GM21390 (cell line): Measurements from ENCODE around the gene ARIH2.

Source experiments
- ATAC-seq: cut with Tn5 transposase; IDR thresholded peaks from one replicate; pipeline ENCODE4 v1.9.1; 2021; ENCODE audit not compliant: unreplicated experiment

Gene ARIH2

GRCh38 chr3:48966876-48967361 is 48.3 kb downstream of the ARIH2 start:
- no peak for ATAC-seq

GRCh38 chr3:48970586-48970985 is 51.9 kb downstream of the ARIH2 start:
- no peak for ATAC-seq

- no peak for ATAC-seq
Observed at GRCh38 chr3:48974076-48974864, 55.6 kb downstream of the ARIH2 start.

GRCh38 chr3:48979451-48979850 is 60.8 kb downstream of the ARIH2 start:
- ATAC-seq: no peak

- no peak for ATAC-seq
Observed at GRCh38 chr3:48980295-48980694, 61.7 kb downstream of the ARIH2 start.

GRCh38 chr3:48982016-48982415 is 63.4 kb downstream of the ARIH2 start:
- no peak for ATAC-seq

- no peak for ATAC-seq
Observed at GRCh38 chr3:48982686-48983085, 64.0 kb downstream of the ARIH2 start.

- ATAC-seq: no peak
Observed at GRCh38 chr3:48983096-48983495, 64.5 kb downstream of the ARIH2 start.

GRCh38 chr3:48984663-48985062 is 66.0 kb downstream of the ARIH2 start:
- no peak for ATAC-seq

- ATAC-seq: no peak
Observed at GRCh38 chr3:48985831-48986376, 67.3 kb downstream of the ARIH2 start.

GRCh38 chr3:48989126-48989795 is 70.6 kb downstream of the ARIH2 start:
- peak; percentile 3 for ATAC-seq

- ATAC-seq: peak; percentile 48
Observed at GRCh38 chr3:48989796-48990635, 71.4 kb downstream of the ARIH2 start, which contains the start of gene P4HTM. P4HTM (plus strand) TSS chr3:48990241; CDS start chr3:48990257, 16 bp downstream.

- no peak for ATAC-seq
Observed at GRCh38 chr3:48990636-48991469, 72.2 kb downstream of the ARIH2 start.

- ATAC-seq: no peak
Observed at GRCh38 chr3:48991851-48992545, 73.4 kb downstream of the ARIH2 start.

- no peak for ATAC-seq
Observed at GRCh38 chr3:48993834-48994233, 75.2 kb downstream of the ARIH2 start.

- ATAC-seq: no peak
Observed at GRCh38 chr3:48996640-48997039, 78.0 kb downstream of the ARIH2 start.

GRCh38 chr3:48997102-48997635 is 78.5 kb downstream of the ARIH2 start:
- ATAC-seq: no peak

- ATAC-seq: no peak
Observed at GRCh38 chr3:48997714-48998637, 79.3 kb downstream of the ARIH2 start.
